ENCODE measurements around the gene FAM120C. TPM values are rescaled to one million over a fixed set of nuclear protein-coding genes. Genes with fewer than 3 reads are reported as not detected.

The FAM120C gene, protein sequence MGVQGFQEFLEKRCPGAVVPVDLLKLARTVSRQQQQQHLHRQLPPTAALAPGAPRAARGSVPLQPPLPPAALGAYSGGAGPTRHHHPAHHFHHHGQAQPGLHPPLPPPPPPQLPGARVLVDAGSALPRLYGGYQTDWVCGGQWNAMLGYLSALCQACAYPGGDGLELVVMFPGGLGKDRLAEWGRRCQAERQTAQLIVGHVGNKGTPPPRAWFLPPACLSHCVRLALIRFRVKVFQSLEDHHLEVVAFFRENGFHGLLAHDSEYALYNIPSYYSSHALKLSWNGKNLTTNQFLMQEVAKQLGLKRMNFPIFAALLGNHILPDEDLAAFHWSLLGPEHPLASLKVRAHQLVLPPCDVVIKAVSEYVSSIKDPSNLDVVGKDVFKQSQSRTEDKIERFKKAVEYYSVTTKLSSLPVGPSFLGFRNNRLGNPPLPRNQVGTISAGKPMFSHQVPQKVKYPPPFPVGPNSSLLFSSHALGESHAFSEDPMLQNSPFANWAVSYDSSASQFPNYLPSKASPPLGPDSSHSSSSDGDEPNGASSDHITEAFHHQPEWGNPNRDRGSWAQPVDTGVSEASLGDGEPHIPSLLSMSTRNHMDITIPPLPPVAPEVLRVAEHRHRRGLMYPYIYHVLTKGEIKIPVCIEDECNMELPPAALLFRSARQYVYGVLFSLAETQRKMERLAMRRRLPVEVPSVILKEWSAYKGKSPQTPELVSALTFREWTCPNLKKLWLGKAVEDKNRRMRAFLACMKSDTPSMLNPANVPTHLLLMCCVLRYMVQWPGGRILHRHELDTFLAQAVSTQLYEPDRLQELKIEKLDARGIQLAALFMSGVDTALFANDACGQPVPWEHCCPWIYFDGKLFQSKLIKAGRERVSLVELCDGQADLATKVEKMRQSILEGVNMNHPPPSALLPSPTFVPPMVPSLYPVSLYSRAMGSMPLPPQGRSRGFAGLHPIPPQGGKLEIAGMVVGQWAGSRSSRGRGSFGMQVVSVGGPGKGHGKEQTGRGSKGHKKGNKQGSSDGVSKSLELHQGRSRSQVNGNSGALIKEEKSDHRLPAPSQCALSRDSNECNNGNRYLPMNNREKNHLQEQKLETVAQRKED
- polyA plus RNA-seq (2011; rRNA removed) (3.7 and 4.4 TPM in 2 replicates), polyA minus RNA-seq (2011; rRNA and poly(A)+ RNA removed) (7.8 and 9.9 TPM in 2 replicates)

DNA sequence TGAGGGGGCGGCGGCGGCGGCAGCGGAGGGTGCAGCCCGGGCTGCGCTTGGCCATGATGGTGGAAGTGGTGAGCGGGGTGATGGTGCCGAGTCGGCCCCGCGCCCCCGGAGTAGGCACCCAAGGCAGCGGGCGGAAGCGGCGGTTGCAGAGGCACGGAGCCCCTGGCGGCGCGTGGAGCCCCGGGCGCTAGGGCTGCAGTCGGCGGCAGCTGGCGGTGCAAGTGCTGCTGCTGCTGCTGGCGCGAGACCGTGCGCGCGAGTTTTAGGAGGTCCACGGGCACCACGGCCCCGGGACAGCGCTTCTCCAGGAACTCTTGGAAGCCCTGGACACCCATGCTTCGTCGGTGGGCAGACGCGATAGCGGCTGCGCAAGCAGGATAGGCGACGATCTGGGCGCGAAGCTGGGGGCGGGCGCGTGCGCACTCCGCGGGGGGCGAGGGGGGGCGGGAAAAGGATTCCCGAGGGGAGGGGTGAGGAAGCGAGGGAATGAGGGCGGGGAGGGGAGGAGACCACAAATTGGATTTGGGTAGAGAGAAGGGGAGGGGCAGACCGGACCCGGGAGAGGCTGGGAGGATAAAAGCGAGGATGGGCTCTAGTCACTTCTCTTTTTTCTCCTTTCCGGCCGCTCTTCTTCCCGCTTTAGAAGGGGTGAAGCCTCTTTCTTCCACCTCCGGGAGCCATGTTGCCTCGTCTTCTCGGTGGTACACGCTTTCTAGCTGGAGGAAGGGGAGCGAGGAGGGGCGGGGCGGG, at the start of gene FAM120C:
Gene FAM120C, minus strand, starts transcription at position 391 of the 750 bp plus-strand sequence. Its CDS starts 56 bp downstream, at position 335.
- no peaks in the 10 kb centered on the region for H3K36me3 ChIP-seq (ENCODE audit: control insufficient read depth, insufficient read depth, low read length)
- TF ChIP-seq, protein P1, sequence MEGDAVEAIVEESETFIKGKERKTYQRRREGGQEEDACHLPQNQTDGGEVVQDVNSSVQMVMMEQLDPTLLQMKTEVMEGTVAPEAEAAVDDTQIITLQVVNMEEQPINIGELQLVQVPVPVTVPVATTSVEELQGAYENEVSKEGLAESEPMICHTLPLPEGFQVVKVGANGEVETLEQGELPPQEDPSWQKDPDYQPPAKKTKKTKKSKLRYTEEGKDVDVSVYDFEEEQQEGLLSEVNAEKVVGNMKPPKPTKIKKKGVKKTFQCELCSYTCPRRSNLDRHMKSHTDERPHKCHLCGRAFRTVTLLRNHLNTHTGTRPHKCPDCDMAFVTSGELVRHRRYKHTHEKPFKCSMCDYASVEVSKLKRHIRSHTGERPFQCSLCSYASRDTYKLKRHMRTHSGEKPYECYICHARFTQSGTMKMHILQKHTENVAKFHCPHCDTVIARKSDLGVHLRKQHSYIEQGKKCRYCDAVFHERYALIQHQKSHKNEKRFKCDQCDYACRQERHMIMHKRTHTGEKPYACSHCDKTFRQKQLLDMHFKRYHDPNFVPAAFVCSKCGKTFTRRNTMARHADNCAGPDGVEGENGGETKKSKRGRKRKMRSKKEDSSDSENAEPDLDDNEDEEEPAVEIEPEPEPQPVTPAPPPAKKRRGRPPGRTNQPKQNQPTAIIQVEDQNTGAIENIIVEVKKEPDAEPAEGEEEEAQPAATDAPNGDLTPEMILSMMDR (IDR thresholded peaks at IDR 0.05; ENCODE audit: insufficient read depth, low read depth, low read length): no peak
- ChIA-PET POLR2A (interaction anchor here (0.6 to 1.0 kb wide), 2 partner anchors 11 to 631 kb away, joined by 3 to 12 read pairs; no protein-coding TSS in a partner anchor), CTCF (no interaction called here)
- DNase-seq (ENCODE audit: low read depth): no peak
- H3K27me3 ChIP-seq (ENCODE audit: control insufficient read depth, insufficient read depth, low read length): no peaks in the 10 kb centered on the region
- peak within 1 kb of the TSS; percentile 64 for H3K4me3 ChIP-seq (ENCODE audit: low read depth, low read length)

DNA sequence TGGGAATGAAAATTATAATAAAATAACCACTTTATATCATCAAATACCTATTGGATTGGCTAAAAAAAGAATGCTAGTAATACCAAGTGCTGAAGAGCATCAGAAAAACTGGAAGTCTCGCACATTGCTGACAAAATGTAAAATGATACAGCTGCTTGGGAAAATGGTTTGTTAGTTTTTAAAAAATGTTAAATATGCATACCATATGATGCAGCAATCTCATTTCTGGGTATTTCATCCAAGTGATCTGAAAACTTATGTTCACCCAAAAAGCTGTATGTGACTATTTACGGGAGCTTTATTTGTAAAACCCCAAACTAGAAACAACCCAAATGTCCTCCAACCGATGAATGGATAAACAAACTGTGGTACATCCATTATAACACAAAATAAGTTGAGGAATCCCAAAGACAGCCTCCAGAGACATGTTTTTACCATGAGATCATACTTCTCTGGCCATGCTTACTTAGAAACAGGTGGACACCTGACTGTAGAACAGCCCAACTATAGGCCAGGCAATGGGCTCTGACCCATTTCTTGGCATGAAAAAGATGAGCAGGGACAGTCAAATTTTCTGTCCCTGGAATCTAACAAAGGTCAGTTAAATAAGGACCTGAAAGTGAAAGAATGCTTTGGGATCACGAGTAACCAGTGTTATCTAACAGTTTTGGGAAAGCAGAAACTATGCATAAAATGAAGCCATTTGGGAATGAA, 47.5 kb upstream of the FAM120C start:
- Histone ChIP-seq H3K4me3 (ENCODE audit: low read depth, low read length) (no peak overlapping the region), H3K36me3 (ENCODE audit: control insufficient read depth, insufficient read depth, low read length) (no peaks in the 10 kb centered on the region), H3K27me3 (ENCODE audit: control insufficient read depth, insufficient read depth, low read length) (no peaks in the 10 kb centered on the region)
- TF ChIP-seq, protein P1 (IDR thresholded peaks at IDR 0.05; ENCODE audit: insufficient read depth, low read depth, low read length): no peak
- POLR2A ChIA-PET: no interaction called here
- CTCF ChIA-PET: no interaction called here
- DNase-seq (ENCODE audit: low read depth): no peak

DNA sequence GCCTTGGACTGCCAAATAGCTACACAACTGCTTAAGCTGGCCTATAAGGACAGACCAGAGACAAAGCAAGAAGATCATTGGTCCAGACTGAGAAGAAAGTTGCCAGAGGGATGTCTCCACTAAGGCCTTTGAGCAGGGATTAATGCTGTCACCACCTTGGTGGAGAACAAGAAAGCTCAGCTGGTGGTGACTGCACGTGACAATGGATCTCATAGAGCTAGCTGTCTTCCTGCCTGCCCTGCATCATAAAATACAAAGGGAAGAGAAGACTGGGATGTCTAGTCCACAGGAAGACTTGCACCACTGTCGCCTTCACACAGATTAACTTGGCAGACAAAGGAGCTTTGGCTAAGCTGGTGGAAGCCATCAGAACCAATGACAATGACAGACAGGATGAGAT, 40.5 kb upstream of the FAM120C start:
- TF ChIP-seq, protein P1 (IDR thresholded peaks at IDR 0.05; ENCODE audit: insufficient read depth, low read depth, low read length): no peak
- Histone ChIP-seq H3K36me3 (ENCODE audit: control insufficient read depth, insufficient read depth, low read length) (no peaks in the 10 kb centered on the region), H3K27me3 (ENCODE audit: control insufficient read depth, insufficient read depth, low read length) (no peaks in the 10 kb centered on the region), H3K4me3 (ENCODE audit: low read depth, low read length) (no peak overlapping the region)
- CTCF ChIA-PET: no interaction called here
- POLR2A ChIA-PET: no interaction called here
- no peak for DNase-seq (ENCODE audit: low read depth)

DNA sequence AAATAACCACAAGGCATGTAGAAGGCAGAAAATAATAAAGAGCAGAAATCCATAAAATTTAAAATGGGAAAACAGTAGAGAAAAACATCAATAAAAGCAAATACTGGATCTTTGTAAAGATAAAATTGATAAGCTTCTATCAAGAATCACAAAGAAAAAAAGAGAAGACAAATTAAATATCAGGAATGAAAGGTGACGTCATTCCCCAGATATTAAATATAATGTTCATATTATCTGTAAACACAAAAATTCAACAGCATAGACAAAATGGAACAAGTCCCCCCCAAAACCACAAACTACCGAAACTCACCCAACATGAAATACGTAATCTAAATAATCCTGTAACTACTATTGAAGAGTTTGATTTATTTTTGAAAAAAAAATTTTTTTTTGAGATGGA, 30.5 kb upstream of the FAM120C start:
- TF ChIP-seq, protein P1 (IDR thresholded peaks at IDR 0.05; ENCODE audit: insufficient read depth, low read depth, low read length): no peak
- DNase-seq (ENCODE audit: low read depth): no peak
- Histone ChIP-seq H3K4me3 (ENCODE audit: low read depth, low read length) (no peak overlapping the region), H3K36me3 (ENCODE audit: control insufficient read depth, insufficient read depth, low read length) (no peaks in the 10 kb centered on the region), H3K27me3 (ENCODE audit: control insufficient read depth, insufficient read depth, low read length) (no peaks in the 10 kb centered on the region)
- ChIA-PET POLR2A (no interaction called here), CTCF (interaction anchor here (0.6 kb wide), 1 partner anchor 391 kb away, joined by 3 read pairs; no protein-coding TSS in a partner anchor)
